Tibial nerve (tissue), 3 donors: ENCODE measurements around the gene FFAR2.

Source experiments
- POLR2A ChIP-seq, 2 donors: fragments of 450-650 bp; IDR thresholded peaks; one replicate each; pipeline ENCODE4 v1.6.1; 2017; ENCODE audit warnings: antibody characterized with exemption in 2 of 2, mild to moderate bottlenecking in 2 of 2, moderate library complexity in 2 of 2
- TF ChIP-seq, protein P1 (sequence below), 5 experiments: fragments of 200-600 bp in 3 of 5; fragments of 450-650 bp in 2 of 5; sonication (generic) in 3 of 5; IDR thresholded peaks; one replicate each; pipeline ENCODE4 v1.5.1; 2016 to 2019; ENCODE audit warnings: antibody characterized with exemption in 5 of 5, mild to moderate bottlenecking in 3 of 5, moderate library complexity in 2 of 5

GRCh38 chr19:35474104-35474503 is 26.0 kb downstream of the FFAR2 start:
- no peak for TF ChIP-seq POLR2A (IDR thresholded peaks at IDR 0.05)
- TF ChIP-seq, protein P1, sequence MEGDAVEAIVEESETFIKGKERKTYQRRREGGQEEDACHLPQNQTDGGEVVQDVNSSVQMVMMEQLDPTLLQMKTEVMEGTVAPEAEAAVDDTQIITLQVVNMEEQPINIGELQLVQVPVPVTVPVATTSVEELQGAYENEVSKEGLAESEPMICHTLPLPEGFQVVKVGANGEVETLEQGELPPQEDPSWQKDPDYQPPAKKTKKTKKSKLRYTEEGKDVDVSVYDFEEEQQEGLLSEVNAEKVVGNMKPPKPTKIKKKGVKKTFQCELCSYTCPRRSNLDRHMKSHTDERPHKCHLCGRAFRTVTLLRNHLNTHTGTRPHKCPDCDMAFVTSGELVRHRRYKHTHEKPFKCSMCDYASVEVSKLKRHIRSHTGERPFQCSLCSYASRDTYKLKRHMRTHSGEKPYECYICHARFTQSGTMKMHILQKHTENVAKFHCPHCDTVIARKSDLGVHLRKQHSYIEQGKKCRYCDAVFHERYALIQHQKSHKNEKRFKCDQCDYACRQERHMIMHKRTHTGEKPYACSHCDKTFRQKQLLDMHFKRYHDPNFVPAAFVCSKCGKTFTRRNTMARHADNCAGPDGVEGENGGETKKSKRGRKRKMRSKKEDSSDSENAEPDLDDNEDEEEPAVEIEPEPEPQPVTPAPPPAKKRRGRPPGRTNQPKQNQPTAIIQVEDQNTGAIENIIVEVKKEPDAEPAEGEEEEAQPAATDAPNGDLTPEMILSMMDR (IDR thresholded peaks at IDR 0.05) = no peak
